D721Med (cell line): ENCODE measurements around the gene ABCA2.

ENCODE experiments used
- DNase-seq: peaks from one replicate; pipeline ENCODE4 v3.0.0; 2011; ENCODE audit warnings: low spot score; ENCODE audit not compliant: insufficient read length
- FAIRE-seq: peaks from 2 replicates; lab custom pipeline; 2011; peaks lifted over from hg19 to GRCh38; lab: Jason Lieb, UNC
- TF ChIP-seq, protein P1 (sequence below): IDR thresholded peaks from 2 replicates; pipeline ENCODE4 v1.5.1; 2012; ENCODE audit warnings: mild to moderate bottlenecking, control low read depth; ENCODE audit not compliant: insufficient read depth; ENCODE audit errors: missing control alignments

ABCA2 gene

DNA sequence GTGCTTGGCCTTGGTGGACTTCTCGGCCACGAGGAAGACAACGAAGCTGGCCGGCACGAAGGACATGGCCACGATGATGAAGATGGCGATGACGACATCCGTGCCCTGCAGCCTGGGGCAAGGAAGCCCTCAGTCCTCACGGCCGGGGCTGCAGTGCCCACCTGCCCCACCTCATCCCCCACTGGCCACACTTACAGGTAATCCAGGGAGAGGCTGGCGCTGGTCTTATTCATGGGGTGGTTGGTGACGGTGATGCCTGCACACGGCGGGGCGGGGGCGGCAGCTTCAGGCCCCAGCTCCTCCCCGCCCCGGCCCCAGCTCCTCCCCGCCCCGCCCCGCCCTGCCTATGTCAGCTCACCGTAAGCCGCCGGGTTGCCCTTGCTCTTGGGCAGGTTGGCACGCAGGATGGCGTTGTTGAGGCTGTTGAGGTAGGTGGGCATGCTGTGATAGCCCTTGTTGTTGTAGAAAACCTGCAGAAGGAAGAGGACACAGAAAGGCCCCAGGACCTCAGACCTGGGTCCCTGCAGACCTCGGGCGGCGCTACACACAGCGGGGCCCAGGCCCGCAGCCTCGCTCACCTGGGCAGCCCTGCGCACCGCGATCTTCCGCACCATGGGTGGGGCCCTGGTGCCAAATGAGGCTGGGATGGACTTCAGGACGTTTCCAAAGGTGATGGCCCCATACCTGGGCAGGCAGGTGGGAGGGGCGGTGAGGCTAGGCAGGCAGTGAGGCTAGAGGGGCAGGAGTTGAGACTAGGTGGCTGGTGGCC, 15.9 kb downstream of the ABCA2 start:
- TF ChIP-seq, protein P1, sequence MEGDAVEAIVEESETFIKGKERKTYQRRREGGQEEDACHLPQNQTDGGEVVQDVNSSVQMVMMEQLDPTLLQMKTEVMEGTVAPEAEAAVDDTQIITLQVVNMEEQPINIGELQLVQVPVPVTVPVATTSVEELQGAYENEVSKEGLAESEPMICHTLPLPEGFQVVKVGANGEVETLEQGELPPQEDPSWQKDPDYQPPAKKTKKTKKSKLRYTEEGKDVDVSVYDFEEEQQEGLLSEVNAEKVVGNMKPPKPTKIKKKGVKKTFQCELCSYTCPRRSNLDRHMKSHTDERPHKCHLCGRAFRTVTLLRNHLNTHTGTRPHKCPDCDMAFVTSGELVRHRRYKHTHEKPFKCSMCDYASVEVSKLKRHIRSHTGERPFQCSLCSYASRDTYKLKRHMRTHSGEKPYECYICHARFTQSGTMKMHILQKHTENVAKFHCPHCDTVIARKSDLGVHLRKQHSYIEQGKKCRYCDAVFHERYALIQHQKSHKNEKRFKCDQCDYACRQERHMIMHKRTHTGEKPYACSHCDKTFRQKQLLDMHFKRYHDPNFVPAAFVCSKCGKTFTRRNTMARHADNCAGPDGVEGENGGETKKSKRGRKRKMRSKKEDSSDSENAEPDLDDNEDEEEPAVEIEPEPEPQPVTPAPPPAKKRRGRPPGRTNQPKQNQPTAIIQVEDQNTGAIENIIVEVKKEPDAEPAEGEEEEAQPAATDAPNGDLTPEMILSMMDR = no peak
- DNase-seq (no peak), FAIRE-seq (no peak)

DNA sequence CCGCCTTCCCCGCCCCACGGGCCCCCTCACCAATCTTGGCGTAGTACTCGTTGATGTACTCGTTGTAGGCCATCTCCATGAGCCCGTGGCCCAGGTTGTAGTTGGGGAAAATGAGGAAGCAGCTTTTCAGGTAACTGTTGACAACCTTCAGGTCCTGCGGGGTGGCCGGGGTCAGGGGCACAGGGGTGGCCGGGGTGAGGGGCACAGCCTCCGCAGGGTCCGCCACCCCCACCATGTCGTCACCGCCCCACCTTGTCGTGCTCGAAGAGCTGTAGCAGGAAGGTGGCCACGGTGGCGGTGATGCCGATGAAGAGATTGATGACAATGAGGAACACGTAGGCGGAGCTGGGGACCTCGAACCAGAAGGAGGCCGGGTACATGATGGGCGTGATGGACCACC, 16.9 kb downstream of the ABCA2 start:
- no peak for FAIRE-seq
- TF ChIP-seq, protein P1 = no peak
- no peak for DNase-seq

DNA sequence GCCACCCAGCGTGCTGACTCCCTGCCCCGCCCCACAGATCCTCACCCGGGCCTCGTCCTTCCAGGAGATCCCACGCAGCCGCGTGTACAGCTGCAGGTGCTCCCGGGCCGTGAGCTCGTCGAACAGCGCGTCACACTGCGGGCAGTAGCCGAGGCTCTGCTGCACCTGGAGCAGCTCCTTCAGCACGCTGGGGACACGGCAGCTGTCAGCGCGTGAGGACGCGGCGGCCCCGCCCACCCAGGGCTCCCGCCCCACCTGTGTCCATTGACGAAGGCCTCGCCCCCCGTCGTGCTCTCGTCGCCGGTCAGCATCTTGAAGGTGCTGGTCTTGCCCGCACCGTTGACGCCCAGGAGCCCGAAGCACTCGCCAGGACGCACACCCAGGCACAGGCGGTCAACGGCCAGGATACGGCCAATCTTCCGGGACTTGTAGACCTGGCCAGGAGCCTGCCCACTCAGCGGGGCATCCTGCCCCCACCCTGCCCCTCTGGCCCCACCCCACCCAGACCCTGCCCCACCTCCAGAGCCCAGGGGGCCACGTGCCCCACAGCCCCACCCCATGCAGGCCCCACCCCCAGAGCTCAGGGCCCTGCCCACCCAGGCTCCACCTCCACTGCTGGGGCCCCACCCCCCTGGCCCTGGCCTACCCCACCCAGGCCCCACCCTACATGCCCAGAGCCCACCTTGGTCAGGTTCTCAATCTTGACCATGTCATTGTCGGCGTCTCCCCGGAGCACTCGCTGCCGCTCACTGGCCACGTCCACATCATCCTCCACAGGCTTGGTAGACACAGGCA, 17.9 kb downstream of the ABCA2 start:
- TF ChIP-seq, protein P1 = no peak
- FAIRE-seq = no peak
- no peak for DNase-seq

DNA sequence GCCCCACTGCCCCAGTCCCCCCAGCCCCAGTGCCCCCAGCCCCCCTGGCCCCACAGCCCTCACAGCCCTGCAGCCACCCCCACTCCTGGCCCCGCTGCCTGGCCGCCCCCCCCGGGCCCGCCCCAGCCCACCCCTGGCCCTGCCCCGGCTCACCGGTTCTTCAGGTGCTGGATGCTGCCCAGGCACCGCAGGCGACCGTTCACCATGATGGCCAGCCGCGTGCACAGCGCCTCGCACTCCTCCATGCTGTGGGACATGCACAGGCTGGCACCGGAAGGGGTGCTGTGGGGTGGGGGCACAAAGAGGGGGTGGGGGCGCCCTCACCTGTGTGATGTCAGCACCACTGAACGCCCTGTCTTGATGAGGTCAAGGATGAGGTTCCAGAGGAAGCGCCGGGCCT, 18.8 kb downstream of the ABCA2 start:
- TF ChIP-seq, protein P1 = no peak
- FAIRE-seq (no peak), DNase-seq (no peak)

DNA sequence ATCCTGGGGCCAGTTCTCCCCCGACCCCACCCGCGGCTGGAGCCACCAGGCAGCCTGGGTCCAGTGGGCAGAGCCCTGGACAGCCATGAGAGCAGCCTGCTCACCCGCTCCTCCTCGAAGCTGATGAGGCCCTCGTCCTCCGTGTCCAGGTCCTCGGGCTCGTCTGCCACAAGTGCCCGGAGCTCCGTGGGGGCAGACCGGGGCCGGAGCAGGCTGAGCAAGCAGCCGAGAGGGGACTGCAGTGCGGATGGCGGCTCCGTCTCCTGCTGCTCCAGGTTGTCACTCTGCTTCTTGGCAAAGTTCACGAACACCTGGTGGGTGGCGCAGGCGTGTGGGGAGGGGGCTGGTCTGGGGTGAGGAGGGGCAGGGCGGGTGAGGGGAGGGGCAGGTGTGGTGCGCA, 19.7 kb downstream of the ABCA2 start:
- TF ChIP-seq, protein P1 = no peak
- DNase-seq (no peak), FAIRE-seq (no peak)

DNA sequence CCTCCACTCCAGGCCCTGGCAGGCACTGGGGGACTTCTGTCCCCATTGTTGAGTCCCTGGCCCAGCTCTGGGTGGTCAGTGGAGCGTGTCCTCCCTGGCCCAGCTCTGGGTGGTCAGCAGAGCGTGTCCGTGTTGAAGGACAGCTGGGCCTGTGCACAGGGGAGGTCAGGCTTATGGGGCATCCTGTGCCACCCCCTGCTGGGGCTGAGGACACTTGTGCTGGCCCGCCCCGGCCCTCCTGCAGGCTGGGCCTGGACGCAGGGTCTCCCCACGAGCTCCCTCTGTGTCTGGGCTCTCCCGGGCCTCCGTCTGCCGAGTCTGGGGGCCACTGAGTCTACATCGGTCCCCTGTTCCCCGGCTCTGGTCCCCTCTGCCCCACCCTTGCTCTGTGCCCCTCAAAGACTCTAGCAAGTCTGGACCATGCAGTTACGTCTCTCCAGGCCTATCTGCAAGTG, 20.2 kb downstream of the ABCA2 start:
- TF ChIP-seq, protein P1 = no peak
- FAIRE-seq = no peak
- DNase-seq = no peak
